HCT116 (cell line): ENCODE data around the gene FAM170B.

Source experiments
- CTCF ChIP-seq, 3 experiments: fragments of 200-600 bp in 1 of 3; sonication (generic) in 1 of 3; IDR thresholded peaks in 2 of 3; conservative IDR thresholded peaks in 1 of 3; 2 replicates each; pipeline ENCODE4 v1.5.1; 2012 to 2017; ENCODE audit warnings: low read depth in 2 of 3, low read length in 2 of 3, antibody characterized with exemption in 1 of 3, borderline replicate concordance in 1 of 3, control low read depth in 1 of 3, mild to moderate bottlenecking in 1 of 3, mixed read lengths in 1 of 3, mixed run types in 1 of 3, moderate library complexity in 1 of 3; ENCODE audit not compliant: insufficient read depth in 1 of 3
- EZH2 ChIP-seq: fragments of 200-600 bp; sonication (generic); IDR thresholded peaks from 2 replicates; pipeline ENCODE4 v1.6.1; 2017; ENCODE audit warnings: antibody characterized with exemption, mixed run types
- POLR2A ChIP-seq: IDR thresholded peaks from 2 replicates; pipeline ENCODE4 v1.7.0; 2011; ENCODE audit warnings: borderline replicate concordance; ENCODE audit not compliant: insufficient read depth, insufficient read length; ENCODE audit errors: extremely low read depth
- REST ChIP-seq: IDR thresholded peaks from 2 replicates; pipeline ENCODE4 v1.6.1; 2012; ENCODE audit warnings: low read depth
- ZBTB33 ChIP-seq: IDR thresholded peaks from 2 replicates; pipeline ENCODE4 v1.6.1; 2011; ENCODE audit warnings: mild to moderate bottlenecking, low read length, moderate library complexity; ENCODE audit not compliant: insufficient replicate concordance; ENCODE audit errors: extremely low read depth
- TF ChIP-seq, protein P1 (sequence below): IDR thresholded peaks from 2 replicates; pipeline ENCODE4 v1.6.1; 2012

DNA sequence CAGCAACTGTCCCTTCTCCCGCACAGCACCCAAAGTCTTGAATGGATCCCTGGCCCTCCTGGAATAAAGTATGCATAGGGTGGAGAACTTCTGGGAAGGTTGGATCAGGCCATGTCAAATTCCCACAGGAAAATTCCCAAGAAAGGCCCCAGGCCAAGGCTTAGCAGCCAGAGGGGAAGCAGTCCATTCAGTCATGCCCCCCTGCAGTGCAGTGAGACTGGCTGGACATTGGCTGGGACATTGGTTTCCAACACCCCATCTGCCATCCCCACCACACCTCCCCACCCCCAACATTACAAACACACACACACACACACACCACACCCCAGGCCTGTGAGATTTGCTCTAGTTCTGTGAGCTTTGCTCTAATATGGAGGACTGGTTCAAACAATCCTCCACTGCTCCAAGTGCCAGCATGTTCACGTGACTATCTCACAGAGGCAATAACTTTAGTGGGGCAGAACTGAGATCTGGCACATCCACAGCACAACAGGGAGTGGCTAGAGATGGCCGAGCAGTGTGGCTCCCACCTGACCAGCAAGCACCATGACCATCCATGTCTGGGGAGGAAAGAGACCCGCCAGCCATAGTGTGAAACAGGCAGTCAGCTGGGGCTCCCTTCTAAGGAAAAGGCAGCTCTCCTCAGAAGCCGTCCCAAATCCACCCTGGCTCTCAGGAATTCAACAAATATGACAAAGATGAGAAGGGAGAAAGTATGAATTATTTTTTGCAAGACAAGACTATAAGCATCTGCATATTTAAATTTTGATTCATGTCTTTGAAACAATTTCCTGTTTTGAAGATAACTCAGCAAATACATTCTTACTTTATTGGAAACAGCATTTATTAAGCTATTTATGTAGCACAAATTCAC, 6.7 kb upstream of the FAM170B start:
- TF ChIP-seq EZH2 (no peak), CTCF (IDR thresholded peaks at IDR 0.05 in 2 of 3, conservative IDR thresholded peaks at IDR 0.05 in 1 of 3; ENCODE audit: borderline replicate concordance in 1 of 3, insufficient read depth in 1 of 3, low read depth in 2 of 3, low read length in 2 of 3) (no peak), POLR2A (no peak), REST (no peak), ZBTB33 (no peak)
- TF ChIP-seq, protein P1, sequence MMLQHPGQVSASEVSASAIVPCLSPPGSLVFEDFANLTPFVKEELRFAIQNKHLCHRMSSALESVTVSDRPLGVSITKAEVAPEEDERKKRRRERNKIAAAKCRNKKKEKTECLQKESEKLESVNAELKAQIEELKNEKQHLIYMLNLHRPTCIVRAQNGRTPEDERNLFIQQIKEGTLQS = no peak
